GM12801 (cell line): ENCODE results near the gene WHRN.

Experiments used
- CTCF ChIP-seq: IDR thresholded peaks from one replicate; pipeline ENCODE4 v1.5.1; 2011; ENCODE audit warnings: control low read depth; ENCODE audit not compliant: insufficient read length; ENCODE audit errors: extremely low read depth

WHRN gene

GRCh38 chr9:114460513-114461199, 44.6 kb downstream of the WHRN start:
- no peak for TF ChIP-seq CTCF

- no peak for TF ChIP-seq CTCF
Observed at GRCh38 chr9:114459464-114459863, 45.8 kb downstream of the WHRN start.

- TF ChIP-seq CTCF: no peak
Observed at GRCh38 chr9:114456929-114457328, 48.3 kb downstream of the WHRN start.

- no peak for TF ChIP-seq CTCF
Observed at GRCh38 chr9:114454652-114455051, 50.6 kb downstream of the WHRN start.

- no peak for TF ChIP-seq CTCF
Observed at GRCh38 chr9:114452219-114453165, 52.8 kb downstream of the WHRN start.

- TF ChIP-seq CTCF: no peak
Observed at GRCh38 chr9:114451707-114452031, 53.6 kb downstream of the WHRN start.

- no peak for TF ChIP-seq CTCF
Observed at GRCh38 chr9:114450833-114451706, 54.2 kb downstream of the WHRN start.
